ENCODE results near the gene GLRA2. TPM values are rescaled to one million over a fixed set of nuclear protein-coding genes. Genes with fewer than 3 reads are reported as not detected.

The GLRA2 gene
- total RNA-seq, 1 experiment from 2014 or later, result not detected

- no TSS peak for BruUV-seq (replicated peaks)
Observed at GRCh38 chrX:14738643-14739042, 209.3 kb downstream of the GLRA2 start.

GRCh38 chrX:14753441-14753840, 224.1 kb downstream of the GLRA2 start:
- ATAC-seq, result no peak
- TF ChIP-seq POLR2AphosphoS5 (IDR thresholded peaks at IDR 0.05; ENCODE audit: low read depth, low read length) (no peak), REST (IDR thresholded peaks at IDR 0.05; ENCODE audit: insufficient read depth in 1 of 2, low read depth in 2 of 2, low read length in 1 of 2) (no peak), CTCF (IDR thresholded peaks at IDR 0.05) (no peak), SIN3A (IDR thresholded peaks at IDR 0.05; ENCODE audit: borderline replicate concordance, insufficient read depth, low read depth, low read length) (no peak), TCF7L2 (IDR thresholded peaks at IDR 0.05; ENCODE audit: low read depth, low read length) (no peak)
- CTCF ChIA-PET, result no interaction called here
- H3K27ac ChIP-seq (ENCODE audit: low read length), result no peak overlapping the region
- no peak for DNase-seq (ENCODE audit: low read depth, low spot score)
- POLR2A ChIA-PET, result no interaction called here
- in situ Hi-C loops (cut with HindIII; ENCODE audit: low pct_unique_long_range_greater_than_20kb, low sequenced_read_pairs) (no loop called here), intact Hi-C loops (cut with micrococcal nuclease; ENCODE audit: unreplicated experiment) (no loop called here)
- H3K27me3 ChIP-seq (ENCODE audit: control insufficient read depth, insufficient read depth, low read length), result no peaks in the 10 kb centered on the region
- BruUV-seq (replicated peaks), result no TSS peak
- no peaks in the 10 kb centered on the region for H3K9me3 ChIP-seq (ENCODE audit: control insufficient read depth, insufficient read depth, low read depth, low read length)
- H3K36me3 ChIP-seq (ENCODE audit: control insufficient read depth, insufficient read depth, low read length), result no peaks in the 10 kb centered on the region
- H3K4me3 ChIP-seq (ENCODE audit: low read depth in 2 of 2, low read length in 2 of 2), result no peak overlapping the region
- no peaks in the 10 kb centered on the region for H3K4me1 ChIP-seq (ENCODE audit: control insufficient read depth, insufficient read depth, low read length)

More at GRCh38 chrX:14738643-14739042, 209.3 kb downstream of the GLRA2 start:
- ATAC-seq (no peak), DNase-seq (ENCODE audit: low read depth, low spot score) (no peak)
- no peaks in the 10 kb centered on the region for H3K9me3 ChIP-seq (ENCODE audit: control insufficient read depth, insufficient read depth, low read depth, low read length)
- POLR2A ChIA-PET, result no interaction called here
- no peaks in the 10 kb centered on the region for H3K36me3 ChIP-seq (ENCODE audit: control insufficient read depth, insufficient read depth, low read length)
- no peak overlapping the region for H3K27ac ChIP-seq (ENCODE audit: low read length)
- CTCF ChIA-PET, result no interaction called here
- in situ Hi-C loops (cut with HindIII; ENCODE audit: low pct_unique_long_range_greater_than_20kb, low sequenced_read_pairs) (no loop called here), intact Hi-C loops (cut with micrococcal nuclease; ENCODE audit: unreplicated experiment) (no loop called here)
- TF ChIP-seq CTCF (IDR thresholded peaks at IDR 0.05) (no peak), SIN3A (IDR thresholded peaks at IDR 0.05; ENCODE audit: borderline replicate concordance, insufficient read depth, low read depth, low read length) (no peak), POLR2AphosphoS5 (IDR thresholded peaks at IDR 0.05; ENCODE audit: low read depth, low read length) (no peak)
- no peaks in the 10 kb centered on the region for H3K4me1 ChIP-seq (ENCODE audit: control insufficient read depth, insufficient read depth, low read length)
- H3K4me3 ChIP-seq (ENCODE audit: low read depth in 2 of 2, low read length in 2 of 2), result no peak overlapping the region
- H3K27me3 ChIP-seq (ENCODE audit: control insufficient read depth, insufficient read depth, low read length), result no peaks in the 10 kb centered on the region

Measured in Panc1 (cell line).